Spleen (tissue), 7 donors: ENCODE data around the gene NKX6-2.

ENCODE experiments used
- CTCF ChIP-seq, 11 experiments: fragments of 200-600 bp in 7 of 11; fragments of 450-650 bp in 4 of 11; sonication (generic) in 4 of 11; IDR thresholded peaks in 8 of 11; conservative IDR thresholded peaks in 3 of 11; 1 replicate in 7 of 11; 2 replicates in 4 of 11; pipeline versions ENCODE4 v1.4.0 to v1.8.0; 2016 to 2021; ENCODE audit warnings: antibody characterized with exemption in 11 of 11, inconsistent platforms in 4 of 11, mild to moderate bottlenecking in 1 of 11
- POLR2A ChIP-seq, 3 donors: fragments of 450-650 bp; IDR thresholded peaks; one replicate each; pipeline ENCODE4 v1.5.1; 2017; ENCODE audit warnings: antibody characterized with exemption in 3 of 3, mild to moderate bottlenecking in 1 of 3
- POLR2AphosphoS5 ChIP-seq, 3 donors: sonication (generic); formaldehyde crosslinking; IDR thresholded peaks; one replicate each; pipeline ENCODE4 v1.5.1; 2017; ENCODE audit warnings: antibody characterized with exemption in 3 of 3
- donor health status: DM: no; HTN: no; CAD: no; lungs with moderate emphysema.
- donor health status: DM: no; HTN: no; CAD: no.
- donor health status: DM: no; HTN: no; CAD: no.

- TF ChIP-seq CTCF (IDR thresholded peaks at IDR 0.05 in 8 of 11, conservative IDR thresholded peaks at IDR 0.05 in 3 of 11) (no peak), POLR2A (IDR thresholded peaks at IDR 0.05) (no peak), POLR2AphosphoS5 (IDR thresholded peaks at IDR 0.05) (no peak)
These were observed 33.6 kb downstream of the NKX6-2 start for GRCh38 chr10:132752378-132752777.
